HG03280 (cell line): ENCODE measurements around the gene NTMT1.

Source experiments
- ATAC-seq: cut with Tn5 transposase; IDR thresholded peaks from one replicate; pipeline ENCODE4 v1.9.1; 2021; ENCODE audit warnings: mild to moderate bottlenecking, moderate library complexity; ENCODE audit not compliant: unreplicated experiment

The NTMT1 gene

GRCh38 chr9:129673602-129674001 lies 47.6 kb downstream of the NTMT1 start:
- ATAC-seq = no peak

- no peak for ATAC-seq
These were observed 48.3 kb downstream of the NTMT1 start for GRCh38 chr9:129674229-129674628.

GRCh38 chr9:129675620-129676019 lies 49.7 kb downstream of the NTMT1 start:
- no peak for ATAC-seq

GRCh38 chr9:129676287-129676686 lies 50.3 kb downstream of the NTMT1 start:
- no peak for ATAC-seq

GRCh38 chr9:129676975-129677374 lies 51.0 kb downstream of the NTMT1 start:
- no peak for ATAC-seq

- ATAC-seq = no peak
These were observed 51.5 kb downstream of the NTMT1 start for GRCh38 chr9:129677456-129677855.

GRCh38 chr9:129678844-129679243 lies 52.9 kb downstream of the NTMT1 start:
- ATAC-seq = no peak

GRCh38 chr9:129679537-129679936 lies 53.6 kb downstream of the NTMT1 start:
- ATAC-seq = no peak

GRCh38 chr9:129681924-129682323 lies 56.0 kb downstream of the NTMT1 start:
- ATAC-seq = no peak

- no peak for ATAC-seq
These were observed 56.4 kb downstream of the NTMT1 start for GRCh38 chr9:129682381-129682780.

GRCh38 chr9:129685220-129685932 lies 59.4 kb downstream of the NTMT1 start:
- no peak for ATAC-seq
